ENCODE results near the gene EMC9.
A peak's percentile ranks its signal among the peaks of the same experiment; 100 is the strongest.

Gene EMC9

GRCh38 chr14:24164518-24164991 is 23.2 kb upstream of the EMC9 start:
- no peak for TF ChIP-seq CTCF (IDR thresholded peaks at IDR 0.05; ENCODE audit: borderline replicate concordance, insufficient read depth, low read depth, low read length)
- no peak overlapping the region for H3K4me3 ChIP-seq (ENCODE audit: low read depth, low read length)

- TF ChIP-seq CTCF (IDR thresholded peaks at IDR 0.05; ENCODE audit: borderline replicate concordance, insufficient read depth, low read depth, low read length): no peak
- H3K4me3 ChIP-seq (ENCODE audit: low read depth, low read length): peak overlapping the region; percentile 57
Observed at GRCh38 chr14:24162093-24162492, 20.7 kb upstream of the EMC9 start.

GRCh38 chr14:24160850-24161804 is 19.7 kb upstream of the EMC9 start, which contains the start of gene IRF9:
Gene IRF9 (plus strand): TSS chr14:24161265. CDS start chr14:24162145, 880 bp downstream.
- peak within 1 kb of the TSS; percentile 57 for H3K4me3 ChIP-seq (ENCODE audit: low read depth, low read length)
- peak; percentile 94 for TF ChIP-seq CTCF (IDR thresholded peaks at IDR 0.05; ENCODE audit: borderline replicate concordance, insufficient read depth, low read depth, low read length)

GRCh38 chr14:24160499-24160849 is 19.1 kb upstream of the EMC9 start:
- TF ChIP-seq CTCF (IDR thresholded peaks at IDR 0.05; ENCODE audit: borderline replicate concordance, insufficient read depth, low read depth, low read length): no peak
- H3K4me3 ChIP-seq (ENCODE audit: low read depth, low read length): no peak overlapping the region

GRCh38 chr14:24159777-24160498 is 18.5 kb upstream of the EMC9 start:
- TF ChIP-seq CTCF (IDR thresholded peaks at IDR 0.05; ENCODE audit: borderline replicate concordance, insufficient read depth, low read depth, low read length): no peak
- H3K4me3 ChIP-seq (ENCODE audit: low read depth, low read length): no peak overlapping the region

GRCh38 chr14:24157331-24157730 is 15.9 kb upstream of the EMC9 start:
- no peak for TF ChIP-seq CTCF (IDR thresholded peaks at IDR 0.05; ENCODE audit: borderline replicate concordance, insufficient read depth, low read depth, low read length)

More at GRCh38 chr14:24157331-24157730, 15.9 kb upstream of the EMC9 start:
- H3K4me3 ChIP-seq (ENCODE audit: low read depth, low read length): no peak overlapping the region
